Measurements from ENCODE around the gene AK9. TPM values are rescaled to one million over a fixed set of nuclear protein-coding genes. Genes with fewer than 3 reads are reported as not detected.
"Not testable (repeated sequence)": the region's sequence is repeated elsewhere in the genome, so short reads cannot be mapped to it uniquely, and the experiment has no call there.

The AK9 gene
- total and polyA plus RNA-seq, 2 of the 8 experiments (the other 6 are each of a cell fraction or from before 2014, with no cell fraction given) = 1.8 to 2.2 TPM

DNA sequence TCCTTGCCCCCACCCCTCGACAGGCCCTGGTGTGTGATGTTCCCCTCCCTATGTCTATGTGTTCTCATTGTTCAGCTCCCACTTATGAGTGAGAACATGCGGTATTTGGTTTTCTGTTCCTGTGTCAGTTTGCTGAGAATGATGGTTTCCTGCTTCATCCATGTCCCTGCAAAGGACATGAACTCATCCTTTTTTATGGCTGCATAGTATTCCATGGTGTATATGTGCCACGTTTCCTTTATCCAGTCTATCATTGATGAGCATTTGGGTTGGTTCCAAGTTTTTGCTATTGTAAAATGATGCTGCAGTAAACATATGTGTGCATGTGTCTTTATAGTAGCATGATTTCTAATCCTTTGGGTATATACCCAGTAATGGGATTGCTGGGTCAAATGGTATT lies 34.2 kb upstream of the AK9 start:
- POLR2A ChIA-PET (ENCODE audit: partially characterized antibody); H3K4me2 ChIP-seq (ENCODE audit: insufficient read depth in 1 of 2, low read depth in 2 of 2, low read length in 2 of 2); H3K27ac ChIP-seq (ENCODE audit: low read depth, low read length): not testable (repeated sequence)

More for the DNA sequence above, 34.2 kb upstream of the AK9 start:
- H3K79me1 ChIP-seq (ENCODE audit: low read depth, low read length); H2AFZ ChIP-seq (ENCODE audit: low read length); H3K56ac ChIP-seq (replicated peaks; ENCODE audit: insufficient read length, low read depth, low read length); H3K4me3 ChIP-seq (ENCODE audit: extremely low read depth in 1 of 4, insufficient read depth in 2 of 4, low read depth in 3 of 4, low read length in 4 of 4); H3K9me3 ChIP-seq (ENCODE audit: insufficient read depth in 2 of 2, low read depth in 1 of 2, low read length in 1 of 2); H3K36me3 ChIP-seq (ENCODE audit: control insufficient read depth in 2 of 4, insufficient read depth in 4 of 4, low read length in 3 of 4); DNase-seq (ENCODE audit: low read depth in 1 of 2, low spot score in 2 of 2); H3K23ac ChIP-seq (ENCODE audit: insufficient read length); H2BK5ac ChIP-seq (ENCODE audit: low read depth, low read length); H2BK15ac ChIP-seq (ENCODE audit: low read length); H4K91ac ChIP-seq (replicated peaks; ENCODE audit: insufficient read length, low read length); H2BK120ac ChIP-seq (replicated peaks; ENCODE audit: low read depth, low read length); H3K27me3 ChIP-seq (replicated peaks in 1 of 4; ENCODE audit: control insufficient read depth in 3 of 4, extremely low read depth in 1 of 4, insufficient read depth in 3 of 4, low read length in 3 of 4); H3K4me1 ChIP-seq (replicated peaks in 1 of 4; ENCODE audit: control insufficient read depth in 3 of 4, insufficient read depth in 4 of 4, low read length in 3 of 4); H2BK12ac ChIP-seq (ENCODE audit: low read depth, low read length); H3K14ac ChIP-seq (ENCODE audit: insufficient read length); H4K5ac ChIP-seq (ENCODE audit: insufficient read length, low read depth, low read length); H2BK20ac ChIP-seq (ENCODE audit: low read length); H3K79me2 ChIP-seq (ENCODE audit: control insufficient read depth in 1 of 2, insufficient read depth in 2 of 2, low read length in 2 of 2); FAIRE-seq; H3K18ac ChIP-seq (ENCODE audit: extremely low read depth, low read length); H3K9ac ChIP-seq (replicated peaks in 1 of 4; ENCODE audit: extremely low read depth in 1 of 4, low read depth in 3 of 4, low read length in 3 of 4); H2AK5ac ChIP-seq (ENCODE audit: low read depth, low read length); H3K4ac ChIP-seq (replicated peaks; ENCODE audit: insufficient read length, low read depth, low read length); H4K20me1 ChIP-seq (replicated peaks in 1 of 2; ENCODE audit: control insufficient read depth in 1 of 2, insufficient read depth in 2 of 2, low read length in 2 of 2); H4K8ac ChIP-seq (ENCODE audit: extremely low read depth, insufficient read depth, low read length); H3K23me2 ChIP-seq (ENCODE audit: low read depth, low read length): not testable (repeated sequence)
- CTCF ChIA-PET (ENCODE audit: partially characterized antibody) = interaction anchor here (1.4 kb wide), 1 partner anchor 58 kb away, joined by 3 read pairs; no protein-coding TSS in a partner anchor
- WGBS, 2 experiments (ENCODE audit: extremely low coverage in 1 of 2, insufficient coverage in 1 of 2, insufficient read length in 1 of 2, insufficient replicate concordance in 2 of 2, low coverage in 1 of 2, low lambda C conversion rate in 2 of 2, missing lambda C conversion rate in 1 of 2) = 83% methylated on average over 3 of the region's 3 CpGs; no CpG with 5 or more reads in 1 of the 2 experiments
